Heart right ventricle (tissue), 16 donors: ENCODE data around the gene DMAC2. TPM values are rescaled to one million over a fixed set of nuclear protein-coding genes. Genes with fewer than 3 reads are reported as not detected.
"Not testable (repeated sequence)": the region's sequence is repeated elsewhere in the genome, so short reads cannot be mapped to it uniquely, and the experiment has no call there.

Experiments used
- ATAC-seq, 8 donors: fragments of 200-7000 bp; cut with Tn5 transposase; one replicate each; pipeline ENCODE4 v1.9.1; 2020; ENCODE audit warnings: mild to moderate bottlenecking in 8 of 8, moderate library complexity in 8 of 8, moderate number of reproducible peaks in 1 of 8
- DNase-seq, 2 donors: peaks; one replicate each; pipeline ENCODE4 v3.0.0-alpha.2; 2020
- H3K27ac ChIP-seq, 10 donors: fragments of 200-600 bp; sonication (generic) in 2 of 10; one replicate each; pipeline versions ENCODE4 v1.5.0 to v1.8.0; 2020 to 2022; ENCODE audit warnings: mild to moderate bottlenecking in 3 of 10
- H3K27me3 ChIP-seq, 7 donors: fragments of 200-600 bp; one replicate each; pipeline ENCODE4 v1.8.0; 2021 to 2022; ENCODE audit warnings: mild to moderate bottlenecking in 2 of 7
- H3K36me3 ChIP-seq, 9 donors: fragments of 200-600 bp; sonication (generic) in 1 of 9; one replicate each; pipeline versions ENCODE4 v1.5.0 to v1.8.0; 2020 to 2022; ENCODE audit warnings: mild to moderate bottlenecking in 2 of 9
- H3K4me1 ChIP-seq, 9 donors: fragments of 200-600 bp; sonication (generic) in 1 of 9; one replicate each; pipeline versions ENCODE4 v1.5.0 to v1.8.0; 2020 to 2022; ENCODE audit warnings: mild to moderate bottlenecking in 4 of 9
- H3K4me3 ChIP-seq, 10 donors: fragments of 200-600 bp; sonication (generic) in 2 of 10; one replicate each; pipeline versions ENCODE4 v1.5.0 to v1.8.0; 2020 to 2022; ENCODE audit warnings: mild to moderate bottlenecking in 7 of 10, moderate library complexity in 2 of 10
- H3K9me3 ChIP-seq, 11 donors: fragments of 200-600 bp in 10 of 11; sonication (generic) in 2 of 11; one replicate each; pipeline versions ENCODE4 v1.5.0 to v1.8.0; 2013 to 2022; ENCODE audit warnings: mild to moderate bottlenecking in 2 of 11, control low read depth in 1 of 11, moderate library complexity in 1 of 11
- WGBS, 2 donors: extraction: QIAGEN DNeasy Blood & Tissue Kit; methylation state at CpG; one replicate each; pipeline ENCODE4 v1.1.7; 2013; ENCODE audit warnings: inconsistent platforms in 1 of 2; 5-methylcytosine and 5-hydroxymethylcytosine counted together
- intact Hi-C, 10 donors: fragments of 100-400 bp; cut with DNase I; formaldehyde crosslinking; loops; one replicate each; pipeline versions ENCODE4 v1.11.1 to v1.14.2; 2022
- polyA plus RNA-seq, 2 donors: library from polyadenylated mRNA; stranded (reverse); fragments of 200-250 nt; gene quantifications; one replicate each; pipeline ENCODE4 v1.2.3, GENCODE V29; 2013
- total RNA-seq, 10 donors: library from RNA; stranded (reverse); fragmentation: NEBNext Ultra II Directional in 3 of 10; extraction: Animal tissue kit (Norgen Biotek cat#: 25700) in 3 of 10; gene quantifications; one replicate each; pipeline versions ENCODE4 v1.2.1 to v1.2.4, GENCODE V29; 2021 to 2023
- TF ChIP-seq, protein P1 (sequence below), 9 donors: fragments of 200-600 bp; sonication (generic) in 2 of 9; IDR thresholded peaks; one replicate each; pipeline versions ENCODE4 v1.5.0 to v1.8.0; 2021 to 2022; ENCODE audit warnings: antibody characterized with exemption in 9 of 9, mild to moderate bottlenecking in 5 of 9, moderate library complexity in 1 of 9
- donor health status: Arrhythmogenic right ventricular cardiomyopathy.
- donor health status: ischemic (EF 13 %, LVEDD 7.1; RV severe dilation, severe dysfunction).
- donor health status: healthy with polysubstance abuse.
- donor health status: DM: no; HTN: yes; CAD: no.
- donor health status: DM: no; HTN: no; CAD: no.
- donor health status: ischemic (EF 25% LVEDD 6.9; RV normal size, moderate dysfunction).
- donor health status: ischemic (EF 25% LVEDD 5.7; RV mildly dilated, moderate dysfunction).
- donor health status: healthy.
- donor health status: DM: yes; HTN: yes; CAD: no.
- donor health status: Ischemic cardiomyopathy.
- donor health status: ischemic (EF 35%, LVEDD 5.7; RV mildly dilated, moderate dysfunction).
- donor health status: nonischemic (EF 11% LVEDD 7.7; RV severe dilation, severe dysfunction).
- donor health status: DM: yes; HTN: yes; CAD: no.
- donor health status: PGD.
- donor health status: ischemic (EF 29% LVEDD 5.4; RV normal size, mild dysfunction).
- donor health status: nonischemic (EF 23%, LVEDD 6.1; RV moderate dilation, normal function).

Gene DMAC2
- total and polyA plus RNA-seq, 12 donors, result 80.8 to 139 (median 103) TPM

GRCh38 chr19:41384351-41384750 lies 55.4 kb downstream of the DMAC2 start:
- WGBS, 2 donors, result 90 to 93% methylated on average over 5 of the region's 5 CpGs
- Histone ChIP-seq H3K36me3 (peaks cover 0 to 62% (median 6%) of the 10 kb centered on the region in 9 donors), H3K4me1 (peaks cover 0 to 12% (median 0%) of the 10 kb centered on the region in 9 donors), H3K4me3 (no peak overlapping the region), H3K9me3 (no peaks in the 10 kb centered on the region), H3K27ac (no peak overlapping the region), H3K27me3 (no peaks in the 10 kb centered on the region)
- intact Hi-C loops, result no loop called here
- DNase-seq, result no peak
- TF ChIP-seq, protein P1, sequence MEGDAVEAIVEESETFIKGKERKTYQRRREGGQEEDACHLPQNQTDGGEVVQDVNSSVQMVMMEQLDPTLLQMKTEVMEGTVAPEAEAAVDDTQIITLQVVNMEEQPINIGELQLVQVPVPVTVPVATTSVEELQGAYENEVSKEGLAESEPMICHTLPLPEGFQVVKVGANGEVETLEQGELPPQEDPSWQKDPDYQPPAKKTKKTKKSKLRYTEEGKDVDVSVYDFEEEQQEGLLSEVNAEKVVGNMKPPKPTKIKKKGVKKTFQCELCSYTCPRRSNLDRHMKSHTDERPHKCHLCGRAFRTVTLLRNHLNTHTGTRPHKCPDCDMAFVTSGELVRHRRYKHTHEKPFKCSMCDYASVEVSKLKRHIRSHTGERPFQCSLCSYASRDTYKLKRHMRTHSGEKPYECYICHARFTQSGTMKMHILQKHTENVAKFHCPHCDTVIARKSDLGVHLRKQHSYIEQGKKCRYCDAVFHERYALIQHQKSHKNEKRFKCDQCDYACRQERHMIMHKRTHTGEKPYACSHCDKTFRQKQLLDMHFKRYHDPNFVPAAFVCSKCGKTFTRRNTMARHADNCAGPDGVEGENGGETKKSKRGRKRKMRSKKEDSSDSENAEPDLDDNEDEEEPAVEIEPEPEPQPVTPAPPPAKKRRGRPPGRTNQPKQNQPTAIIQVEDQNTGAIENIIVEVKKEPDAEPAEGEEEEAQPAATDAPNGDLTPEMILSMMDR (IDR thresholded peaks at IDR 0.05), result no peak
- ATAC-seq, result no peak

DNA sequence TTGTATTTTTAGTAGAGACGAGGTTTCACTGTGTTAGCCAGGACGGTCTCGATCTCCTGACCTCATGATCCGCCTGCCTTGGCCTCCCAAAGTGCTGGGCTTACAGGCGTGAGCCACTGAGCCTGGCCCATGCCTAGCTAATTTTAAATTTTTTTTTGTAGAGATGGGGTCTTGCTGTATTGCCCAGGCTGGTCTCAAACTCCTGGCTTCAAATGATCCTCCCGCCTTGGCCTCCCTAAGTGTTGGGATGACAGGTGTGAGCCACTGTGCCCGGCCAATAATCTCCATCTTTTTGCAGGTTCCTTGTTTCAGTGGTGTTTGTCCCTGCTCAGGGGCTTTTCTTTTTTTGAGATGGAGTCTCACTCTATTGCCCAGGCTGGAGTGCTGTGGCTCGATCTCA lies 58.2 kb downstream of the DMAC2 start:
- H3K27me3 ChIP-seq, H3K4me3 ChIP-seq, H3K9me3 ChIP-seq, intact Hi-C loops, ATAC-seq, H3K27ac ChIP-seq, DNase-seq: not testable (repeated sequence)
- peaks cover 0 to 35% (median 0%) of the 10 kb centered on the region in 9 donors for H3K36me3 ChIP-seq
- whole genome bisulfite sequencing, 2 donors, result 95 to 98% methylated on average over 8 of the region's 8 CpGs
- H3K4me1 ChIP-seq, result peaks cover 0 to 34% (median 2%) of the 10 kb centered on the region in 9 donors

Other genes starting within 250 kb of the DMAC2 start
- 1 to 10 TPM in 1 of 10 donors, under 1 TPM in 4, not detected in 5; 0.42 to 1.1 (median 0.59) TPM for gene CYP2S1, start 246.7 kb downstream of the DMAC2 start, total RNA-seq
- gene CYP2S1, start 246.7 kb downstream of the DMAC2 start, polyA plus RNA-seq, result under 1 TPM; 0.29 to 0.30 TPM
- 10 to 100 TPM in 4 of 10 donors, 1 to 10 TPM in 6; 6.5 to 22.8 (median 9.8) TPM for gene AXL, start 220.7 kb downstream of the DMAC2 start, total RNA-seq
- gene AXL, start 220.7 kb downstream of the DMAC2 start, polyA plus RNA-seq, result 10 to 100 TPM in 1 of 2 donors, 1 to 10 TPM in 1; 7.9 to 13.0 TPM
- gene HNRNPUL1, start 175.5 kb downstream of the DMAC2 start, total RNA-seq, result 100 to 1,000 TPM; 101 to 151 (median 108) TPM
- gene HNRNPUL1, start 175.5 kb downstream of the DMAC2 start, polyA plus RNA-seq, result 10 to 100 TPM; 55.5 to 65.6 TPM
- gene CCDC97, start 129.7 kb downstream of the DMAC2 start, total RNA-seq, result 10 to 100 TPM; 12.6 to 19.2 (median 16.4) TPM
- 10 to 100 TPM; 11.3 to 11.5 TPM for gene CCDC97, start 129.7 kb downstream of the DMAC2 start, polyA plus RNA-seq
- gene TGFB1, start 86.0 kb downstream of the DMAC2 start, total RNA-seq, result 10 to 100 TPM in 8 of 10 donors, 1 to 10 TPM in 2; 9.7 to 44.9 (median 13.2) TPM
- gene TGFB1, start 86.0 kb downstream of the DMAC2 start, polyA plus RNA-seq, result 10 to 100 TPM; 14.0 to 19.9 TPM
- gene B9D2, start 75.8 kb downstream of the DMAC2 start, total RNA-seq, result 1 to 10 TPM in 9 of 10 donors, under 1 TPM in 1; 1.00 to 5.8 (median 2.3) TPM
- 10 to 100 TPM in 1 of 2 donors, 1 to 10 TPM in 1; 2.5 to 12.6 TPM for gene B9D2, start 75.8 kb downstream of the DMAC2 start, polyA plus RNA-seq
- gene TMEM91, start 63.4 kb downstream of the DMAC2 start, total RNA-seq, result 1 to 10 TPM; 1.2 to 4.7 (median 2.0) TPM
- gene TMEM91, start 63.4 kb downstream of the DMAC2 start, polyA plus RNA-seq, result 10 to 100 TPM in 1 of 2 donors, 1 to 10 TPM in 1; 3.8 to 11.3 TPM
- gene EXOSC5, start 42.6 kb downstream of the DMAC2 start, total RNA-seq, result 10 to 100 TPM; 10.6 to 17.8 (median 13.6) TPM
- 10 to 100 TPM; 17.1 to 43.8 TPM for gene EXOSC5, start 42.6 kb downstream of the DMAC2 start, polyA plus RNA-seq
- 10 to 100 TPM; 35.5 to 63.0 (median 42.5) TPM for gene BCKDHA, start 42.1 kb downstream of the DMAC2 start, total RNA-seq
- gene BCKDHA, start 42.1 kb downstream of the DMAC2 start, polyA plus RNA-seq, result 10 to 100 TPM; 19.5 to 74.6 TPM
- gene B3GNT8, start 12.5 kb downstream of the DMAC2 start, total RNA-seq, result 10 to 100 TPM in 2 of 10 donors, 1 to 10 TPM in 8; 6.2 to 11.7 (median 8.8) TPM
- 10 to 100 TPM in 1 of 2 donors, 1 to 10 TPM in 1; 3.3 to 13.3 TPM for gene B3GNT8, start 12.5 kb downstream of the DMAC2 start, polyA plus RNA-seq
- gene ERICH4, start 3.2 kb upstream of the DMAC2 start, total RNA-seq, result under 1 TPM in 1 of 10 donors, not detected in 9; 0.37 TPM
- gene ERICH4, start 3.2 kb upstream of the DMAC2 start, polyA plus RNA-seq, result under 1 TPM in 1 of 2 donors, not detected in 1; 0.10 TPM
- 1 to 10 TPM in 3 of 10 donors, under 1 TPM in 6, not detected in 1; 0.26 to 3.3 (median 0.57) TPM for gene CEACAM21, start 136.3 kb upstream of the DMAC2 start, total RNA-seq
- gene CEACAM21, start 136.3 kb upstream of the DMAC2 start, polyA plus RNA-seq, result under 1 TPM; 0.41 to 0.59 TPM
- under 1 TPM in 6 of 10 donors, not detected in 4; 0.23 to 0.66 (median 0.46) TPM for gene CEACAM4, start 187.2 kb upstream of the DMAC2 start, total RNA-seq
- gene CEACAM4, start 187.2 kb upstream of the DMAC2 start, polyA plus RNA-seq, result under 1 TPM; 0.29 to 0.48 TPM
- gene CEACAM7, start 248.4 kb upstream of the DMAC2 start, total RNA-seq, result not detected
- not detected for gene CEACAM7, start 248.4 kb upstream of the DMAC2 start, polyA plus RNA-seq